Measurements from ENCODE around the gene PGA5. TPM values are rescaled to one million over a fixed set of nuclear protein-coding genes. Genes with fewer than 3 reads are reported as not detected.

The PGA5 gene
- total and polyA plus RNA-seq, 9 donors: 0.27 to 1.7 (median 0.94) TPM; not detected in 4

DNA sequence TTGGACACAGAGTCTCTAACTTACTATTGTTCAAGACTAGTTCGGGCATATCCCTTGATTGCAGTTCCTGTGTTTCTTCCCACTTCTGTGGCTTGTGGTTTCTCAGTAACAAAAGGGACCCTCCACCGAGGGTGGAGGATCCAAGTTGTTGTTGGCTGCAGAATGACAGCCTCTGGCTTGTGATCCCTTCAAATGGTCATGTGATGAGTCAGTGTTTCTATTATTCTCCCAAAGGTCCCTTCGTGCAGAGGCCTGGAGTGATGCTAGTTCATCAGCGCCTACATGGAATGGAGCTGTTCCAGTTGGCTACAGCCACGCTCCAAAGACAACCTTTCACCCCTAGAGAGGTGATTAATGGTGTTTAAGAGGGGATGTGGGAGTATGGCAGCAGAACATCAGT, 56.8 kb downstream of the PGA5 start:
- H3K4me1 ChIP-seq (ENCODE audit: insufficient read depth): peaks cover 20% of the 10 kb centered on the region
- no peaks in the 10 kb centered on the region for H3K9me3 ChIP-seq
- intact Hi-C loops (cut with DNase I): no loop called here
- no peaks in the 10 kb centered on the region for H3K27me3 ChIP-seq
- 2 to 8% (median 5%) methylated on average over 5 of the region's 5 CpGs for WGBS, 3 donors
- peak overlapping the region in 1 of 2 donors; percentile 69 for H3K27ac ChIP-seq
- H3K4me3 ChIP-seq: no peak overlapping the region
- no peaks in the 10 kb centered on the region for H3K36me3 ChIP-seq
- DNase-seq: peak; percentile 54 to 66 (median 61)
- no peak for TF ChIP-seq EP300 (IDR thresholded peaks at IDR 0.05)
- TF ChIP-seq, protein P1, sequence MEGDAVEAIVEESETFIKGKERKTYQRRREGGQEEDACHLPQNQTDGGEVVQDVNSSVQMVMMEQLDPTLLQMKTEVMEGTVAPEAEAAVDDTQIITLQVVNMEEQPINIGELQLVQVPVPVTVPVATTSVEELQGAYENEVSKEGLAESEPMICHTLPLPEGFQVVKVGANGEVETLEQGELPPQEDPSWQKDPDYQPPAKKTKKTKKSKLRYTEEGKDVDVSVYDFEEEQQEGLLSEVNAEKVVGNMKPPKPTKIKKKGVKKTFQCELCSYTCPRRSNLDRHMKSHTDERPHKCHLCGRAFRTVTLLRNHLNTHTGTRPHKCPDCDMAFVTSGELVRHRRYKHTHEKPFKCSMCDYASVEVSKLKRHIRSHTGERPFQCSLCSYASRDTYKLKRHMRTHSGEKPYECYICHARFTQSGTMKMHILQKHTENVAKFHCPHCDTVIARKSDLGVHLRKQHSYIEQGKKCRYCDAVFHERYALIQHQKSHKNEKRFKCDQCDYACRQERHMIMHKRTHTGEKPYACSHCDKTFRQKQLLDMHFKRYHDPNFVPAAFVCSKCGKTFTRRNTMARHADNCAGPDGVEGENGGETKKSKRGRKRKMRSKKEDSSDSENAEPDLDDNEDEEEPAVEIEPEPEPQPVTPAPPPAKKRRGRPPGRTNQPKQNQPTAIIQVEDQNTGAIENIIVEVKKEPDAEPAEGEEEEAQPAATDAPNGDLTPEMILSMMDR (IDR thresholded peaks at IDR 0.05): no peak
- no peak for TF ChIP-seq POLR2A (IDR thresholded peaks at IDR 0.05)

DNA sequence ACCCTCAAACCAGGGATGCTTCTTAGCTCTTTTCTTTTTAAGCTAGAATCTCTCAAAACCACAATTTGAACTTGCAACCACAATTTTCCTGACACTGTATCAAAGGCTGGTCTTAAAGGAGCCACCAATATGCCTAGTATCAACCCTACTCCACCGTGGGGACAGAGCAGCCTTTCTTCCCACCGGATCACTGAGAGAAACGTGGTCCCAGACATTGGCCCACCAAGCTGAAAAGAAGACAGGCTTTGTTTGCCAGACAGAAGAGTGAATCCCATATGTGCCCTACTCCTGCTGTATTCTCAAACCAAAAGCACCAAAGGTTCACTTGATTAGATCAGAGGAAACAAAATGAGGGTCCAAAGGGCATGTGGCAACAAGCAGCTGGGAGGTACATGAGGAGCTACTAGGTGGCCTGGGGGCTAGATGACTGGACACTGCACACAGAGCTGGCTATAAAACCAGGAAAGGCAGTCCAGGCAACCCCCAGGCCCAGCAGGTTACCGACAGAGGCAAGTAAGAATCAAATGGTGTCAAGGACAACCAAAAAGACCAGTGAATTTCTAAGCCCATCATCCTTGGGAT, 57.8 kb downstream of the PGA5 start:
- no peak for TF ChIP-seq POLR2A (IDR thresholded peaks at IDR 0.05)
- TF ChIP-seq, protein P1 (IDR thresholded peaks at IDR 0.05): no peak
- no peak for TF ChIP-seq EP300 (IDR thresholded peaks at IDR 0.05)
- Histone ChIP-seq H3K4me3 (no peak overlapping the region), H3K4me1 (ENCODE audit: insufficient read depth) (peaks cover 15% of the 10 kb centered on the region), H3K27me3 (no peaks in the 10 kb centered on the region), H3K9me3 (no peaks in the 10 kb centered on the region), H3K36me3 (no peaks in the 10 kb centered on the region), H3K27ac (peak overlapping the region in 1 of 2 donors; percentile 69)
- whole genome bisulfite sequencing, 3 donors: 70 to 80% (median 71%) methylated on average over 4 of the region's 4 CpGs
- DNase-seq: no peak
- intact Hi-C loops (cut with DNase I): no loop called here

Other genes starting within 250 kb of the PGA5 start
- gene CD5, start 138.7 kb upstream of the PGA5 start, total RNA-seq: 1 to 10 TPM in 1 of 7 donors, under 1 TPM in 5, not detected in 1; 0.12 to 1.3 (median 0.29) TPM
- under 1 TPM; 0.12 to 0.83 TPM for gene CD5, start 138.7 kb upstream of the PGA5 start, polyA plus RNA-seq
- 10 to 100 TPM; 11.3 to 25.8 (median 20.7) TPM for gene VPS37C, start 79.7 kb upstream of the PGA5 start, total RNA-seq
- gene VPS37C, start 79.7 kb upstream of the PGA5 start, polyA plus RNA-seq: 10 to 100 TPM in 1 of 2 donors, 1 to 10 TPM in 1; 7.8 to 14.0 TPM
- 1 to 10 TPM in 3 of 7 donors, under 1 TPM in 2, not detected in 2; 0.38 to 4.3 (median 1.0) TPM for gene PGA3, start 37.7 kb upstream of the PGA5 start, total RNA-seq
- 1 to 10 TPM in 1 of 2 donors, under 1 TPM in 1; 0.43 to 1.5 TPM for gene PGA3, start 37.7 kb upstream of the PGA5 start, polyA plus RNA-seq
- 1 to 10 TPM in 3 of 7 donors, under 1 TPM in 1, not detected in 3; 0.45 to 9.3 (median 1.4) TPM for gene PGA4, start 18.8 kb upstream of the PGA5 start, total RNA-seq
- 1 to 10 TPM in 1 of 2 donors, under 1 TPM in 1; 0.87 to 1.7 TPM for gene PGA4, start 18.8 kb upstream of the PGA5 start, polyA plus RNA-seq
- gene VWCE, start 54.1 kb downstream of the PGA5 start, total RNA-seq: 10 to 100 TPM in 6 of 7 donors, 1 to 10 TPM in 1; 9.4 to 39.9 (median 17.2) TPM
- gene VWCE, start 54.1 kb downstream of the PGA5 start, polyA plus RNA-seq: 1 to 10 TPM; 1.9 to 6.9 TPM
- gene DDB1, start 91.9 kb downstream of the PGA5 start, total RNA-seq: 100 to 1,000 TPM; 117 to 264 (median 217) TPM
- 100 to 1,000 TPM; 137 to 270 TPM for gene DDB1, start 91.9 kb downstream of the PGA5 start, polyA plus RNA-seq
- 10 to 100 TPM; 19.0 to 41.4 (median 36.3) TPM for gene TKFC, start 92.1 kb downstream of the PGA5 start, total RNA-seq
- 10 to 100 TPM; 22.6 to 27.0 TPM for gene TKFC, start 92.1 kb downstream of the PGA5 start, polyA plus RNA-seq
- gene CYB561A3, start 120.7 kb downstream of the PGA5 start, total RNA-seq: 10 to 100 TPM; 24.1 to 58.3 (median 44.1) TPM
- 10 to 100 TPM; 33.4 to 45.7 TPM for gene CYB561A3, start 120.7 kb downstream of the PGA5 start, polyA plus RNA-seq
- 100 to 1,000 TPM in 1 of 7 donors, 10 to 100 TPM in 6; 21.5 to 102 (median 53.4) TPM for gene TMEM138, start 121.2 kb downstream of the PGA5 start, total RNA-seq
- 100 to 1,000 TPM in 1 of 2 donors, 10 to 100 TPM in 1; 33.7 to 115 TPM for gene TMEM138, start 121.2 kb downstream of the PGA5 start, polyA plus RNA-seq
- 10 to 100 TPM; 20.2 to 32.6 (median 24.2) TPM for gene TMEM216, start 151.4 kb downstream of the PGA5 start, total RNA-seq
- gene TMEM216, start 151.4 kb downstream of the PGA5 start, polyA plus RNA-seq: 10 to 100 TPM; 29.1 to 34.6 TPM
- gene CPSF7, start 188.8 kb downstream of the PGA5 start, total RNA-seq: 100 to 1,000 TPM in 1 of 7 donors, 10 to 100 TPM in 6; 33.3 to 103 (median 83.4) TPM
- gene CPSF7, start 188.8 kb downstream of the PGA5 start, polyA plus RNA-seq: 100 to 1,000 TPM in 1 of 2 donors, 10 to 100 TPM in 1; 51.8 to 109 TPM
- gene SDHAF2, start 188.9 kb downstream of the PGA5 start, total RNA-seq: 10 to 100 TPM; 31.9 to 91.1 (median 37.5) TPM
- gene SDHAF2, start 188.9 kb downstream of the PGA5 start, polyA plus RNA-seq: 10 to 100 TPM; 40.8 to 43.5 TPM

Data from ovary (tissue), 9 donors.